ENCODE results near the gene CLCN6.
"Not testable (repeated sequence)": the region's sequence is repeated elsewhere in the genome, so short reads cannot be mapped to it uniquely, and the experiment has no call there.

CLCN6 gene

GRCh38 chr1:11799099-11799498 lies 6.9 kb upstream of the CLCN6 start:
- Mint-ChIP-seq H3K4me1 (peaks cover 20% of the 10 kb centered on the region), H3K27ac (no peak overlapping the region), H3K36me3 (peaks cover 51% of the 10 kb centered on the region), H3K4me3 (no peak overlapping the region), H3K9me3 (no peaks in the 10 kb centered on the region)
- ATAC-seq (no peak), DNase-seq (ENCODE audit: low spot score in 2 of 2) (no peak)

- Mint-ChIP-seq H3K27ac (peak overlapping the region; percentile 68), H3K9me3 (no peaks in the 10 kb centered on the region), H3K4me1 (peaks cover 28% of the 10 kb centered on the region), H3K36me3 (peaks cover 47% of the 10 kb centered on the region), H3K4me3 (no peak overlapping the region)
- DNase-seq (ENCODE audit: low spot score in 2 of 2), result no peak
- ATAC-seq, result no peak
Measured at GRCh38 chr1:11799896-11800295, 6.1 kb upstream of the CLCN6 start.

GRCh38 chr1:11800391-11800755 lies 5.6 kb upstream of the CLCN6 start:
- H3K4me3 Mint-ChIP-seq, result no peak overlapping the region
- peaks cover 43% of the 10 kb centered on the region for H3K36me3 Mint-ChIP-seq
- peaks cover 30% of the 10 kb centered on the region for H3K4me1 Mint-ChIP-seq
- H3K9me3 Mint-ChIP-seq, result no peaks in the 10 kb centered on the region
- DNase-seq (ENCODE audit: low spot score in 2 of 2) (no peak), ATAC-seq (no peak)
- peak overlapping the region; percentile 68 for H3K27ac Mint-ChIP-seq

GRCh38 chr1:11800756-11801433 lies 5.1 kb upstream of the CLCN6 start:
- Mint-ChIP-seq H3K27ac (peak overlapping the region; percentile 68), H3K36me3 (peaks cover 40% of the 10 kb centered on the region), H3K4me3 (no peak overlapping the region), H3K4me1 (peaks cover 32% of the 10 kb centered on the region), H3K9me3 (no peaks in the 10 kb centered on the region)
- no peak for ATAC-seq
- no peak for DNase-seq (ENCODE audit: low spot score in 2 of 2)

- peaks cover 36% of the 10 kb centered on the region for H3K36me3 Mint-ChIP-seq
- peak overlapping the region; percentile 94 for H3K4me3 Mint-ChIP-seq
- DNase-seq (ENCODE audit: low spot score in 2 of 2), result no peak
- H3K27ac Mint-ChIP-seq, result no peak overlapping the region
- no peak for ATAC-seq
- peaks cover 49% of the 10 kb centered on the region for H3K4me1 Mint-ChIP-seq
- H3K9me3 Mint-ChIP-seq, result no peaks in the 10 kb centered on the region
Measured at GRCh38 chr1:11802616-11802972, 3.4 kb upstream of the CLCN6 start.

- peak; percentile 48 for ATAC-seq
- H3K36me3 Mint-ChIP-seq, result peaks cover 42% of the 10 kb centered on the region
- peak overlapping the region; percentile 94 for H3K4me3 Mint-ChIP-seq
- H3K4me1 Mint-ChIP-seq, result peaks cover 56% of the 10 kb centered on the region
- H3K27ac Mint-ChIP-seq, result peak overlapping the region; percentile 91
- no peaks in the 10 kb centered on the region for H3K9me3 Mint-ChIP-seq
- peak; percentile 46 to 85 for DNase-seq (ENCODE audit: low spot score in 2 of 2)
Measured at GRCh38 chr1:11802973-11803885, 2.8 kb upstream of the CLCN6 start.

GRCh38 chr1:11803924-11804665 lies 1.9 kb upstream of the CLCN6 start:
- Mint-ChIP-seq H3K4me1 (peaks cover 61% of the 10 kb centered on the region), H3K36me3 (peaks cover 48% of the 10 kb centered on the region), H3K4me3 (peak overlapping the region; percentile 94), H3K27ac (peak overlapping the region; percentile 91)
- H3K9me3 Mint-ChIP-seq; ATAC-seq; DNase-seq (ENCODE audit: low spot score in 2 of 2): not testable (repeated sequence)

- H3K9me3 Mint-ChIP-seq, result no peaks in the 10 kb centered on the region
- H3K36me3 Mint-ChIP-seq, result peaks cover 48% of the 10 kb centered on the region
- no peak for DNase-seq (ENCODE audit: low spot score in 2 of 2)
- H3K4me1 Mint-ChIP-seq, result peaks cover 65% of the 10 kb centered on the region
- no peak for ATAC-seq
- H3K4me3 Mint-ChIP-seq, result peak overlapping the region; percentile 94
- H3K27ac Mint-ChIP-seq, result peak overlapping the region; percentile 98
Measured at GRCh38 chr1:11804666-11805421, 1.1 kb upstream of the CLCN6 start.

- peak overlapping the region; percentile 98 for H3K27ac Mint-ChIP-seq
- no peaks in the 10 kb centered on the region for H3K9me3 Mint-ChIP-seq
- peaks cover 47% of the 10 kb centered on the region for H3K36me3 Mint-ChIP-seq
- peaks cover 65% of the 10 kb centered on the region for H3K4me1 Mint-ChIP-seq
- DNase-seq (ENCODE audit: low spot score in 2 of 2), result peak in 1 of 2 donors; percentile 56
- peak overlapping the region; percentile 94 for H3K4me3 Mint-ChIP-seq
- ATAC-seq, result peak; percentile 69
Measured at GRCh38 chr1:11806307-11806936, 431 bp downstream of the CLCN6 start.

GRCh38 chr1:11807133-11807532 lies 1.1 kb downstream of the CLCN6 start:
- H3K9me3 Mint-ChIP-seq, result no peaks in the 10 kb centered on the region
- no peak for DNase-seq (ENCODE audit: low spot score in 2 of 2)
- peaks cover 65% of the 10 kb centered on the region for H3K4me1 Mint-ChIP-seq
- peak overlapping the region; percentile 98 for H3K27ac Mint-ChIP-seq
- ATAC-seq, result no peak
- H3K4me3 Mint-ChIP-seq, result peak overlapping the region; percentile 94
- peaks cover 54% of the 10 kb centered on the region for H3K36me3 Mint-ChIP-seq

- no peak for ATAC-seq
- H3K27ac Mint-ChIP-seq, result no peak overlapping the region
Measured at GRCh38 chr1:11813021-11813420, 7.0 kb downstream of the CLCN6 start.

GRCh38 chr1:11817192-11817591 lies 11.2 kb downstream of the CLCN6 start:
- H3K9me3 Mint-ChIP-seq, result no peaks in the 10 kb centered on the region
- H3K36me3 Mint-ChIP-seq, result peaks cover 95% of the 10 kb centered on the region
- no peak for ATAC-seq
- H3K4me3 Mint-ChIP-seq, result no peak overlapping the region
- no peak overlapping the region for H3K27ac Mint-ChIP-seq
- no peaks in the 10 kb centered on the region for H3K4me1 Mint-ChIP-seq
- DNase-seq (ENCODE audit: low spot score in 2 of 2), result no peak

More at GRCh38 chr1:11813021-11813420, 7.0 kb downstream of the CLCN6 start:
- peaks cover 11% of the 10 kb centered on the region for H3K4me1 Mint-ChIP-seq
- DNase-seq (ENCODE audit: low spot score in 2 of 2), result no peak
- H3K4me3 Mint-ChIP-seq, result no peak overlapping the region
- peaks cover 89% of the 10 kb centered on the region for H3K36me3 Mint-ChIP-seq
- no peaks in the 10 kb centered on the region for H3K9me3 Mint-ChIP-seq

GRCh38 chr1:11822091-11822490 lies 16.1 kb downstream of the CLCN6 start:
- no peak for ATAC-seq

GRCh38 chr1:11823366-11824137 lies 17.6 kb downstream of the CLCN6 start:
- DNase-seq (ENCODE audit: low spot score in 2 of 2) (no peak), ATAC-seq (no peak)
- Mint-ChIP-seq H3K4me1 (no peaks in the 10 kb centered on the region), H3K4me3 (no peak overlapping the region), H3K27ac (no peak overlapping the region), H3K9me3 (no peaks in the 10 kb centered on the region), H3K36me3 (peaks cover 90% of the 10 kb centered on the region)

More at GRCh38 chr1:11822091-11822490, 16.1 kb downstream of the CLCN6 start:
- Mint-ChIP-seq H3K4me1 (no peaks in the 10 kb centered on the region), H3K9me3 (no peaks in the 10 kb centered on the region), H3K36me3 (peaks cover 90% of the 10 kb centered on the region), H3K4me3 (no peak overlapping the region), H3K27ac (no peak overlapping the region)
- DNase-seq (ENCODE audit: low spot score in 2 of 2), result no peak
